Type B pancreatic cell (in vitro differentiated cells): ENCODE data around the gene EFS. TPM values are rescaled to one million over a fixed set of nuclear protein-coding genes. Genes with fewer than 3 reads are reported as not detected.
A peak's percentile ranks its signal among the peaks of the same experiment; 100 is the strongest.

Experiments used
- DNase-seq: peaks from one replicate; pipeline ENCODE4 v3.0.0; 2021; ENCODE audit warnings: mixed read lengths; ENCODE audit not compliant: unreplicated experiment; ENCODE audit errors: extremely low spot score
- H3K27ac Mint-ChIP-seq: 2 replicates; pipeline ENCODE4 v1.8.0; 2021; ENCODE audit warnings: mild to moderate bottlenecking, mixed read lengths
- H3K27me3 Mint-ChIP-seq: 2 replicates; pipeline ENCODE4 v1.8.0; 2021; ENCODE audit warnings: mixed read lengths
- H3K36me3 Mint-ChIP-seq: 2 replicates; pipeline ENCODE4 v1.8.0; 2021; ENCODE audit warnings: mixed read lengths
- H3K4me1 Mint-ChIP-seq: one replicate; pipeline ENCODE4 v1.8.0; 2021; ENCODE audit warnings: mixed read lengths; ENCODE audit not compliant: unreplicated experiment
- H3K4me3 Mint-ChIP-seq: 2 replicates; pipeline ENCODE4 v1.8.0; 2021; ENCODE audit warnings: mild to moderate bottlenecking, mixed read lengths
- H3K9me3 Mint-ChIP-seq: 2 replicates; pipeline ENCODE4 v1.8.0; 2021; ENCODE audit warnings: mixed read lengths
- long read RNA-seq: library from polyadenylated mRNA; unstranded; transcript quantifications from one replicate; pipeline ENCODE4 v2.0.0, GENCODE V29; 2020
- total RNA-seq: library from RNA; stranded (reverse); gene quantifications from 2 replicates; pipeline ENCODE4 v1.2.1, GENCODE V29; 2021; ENCODE audit warnings: low replicate concordance
- TF ChIP-seq, protein P1 (sequence below): fragments of 200-600 bp; sonication (generic); conservative IDR thresholded peaks from 2 replicates; pipeline ENCODE4 v1.5.0; 2021; ENCODE audit warnings: antibody characterized with exemption, mild to moderate bottlenecking

The EFS gene, protein sequence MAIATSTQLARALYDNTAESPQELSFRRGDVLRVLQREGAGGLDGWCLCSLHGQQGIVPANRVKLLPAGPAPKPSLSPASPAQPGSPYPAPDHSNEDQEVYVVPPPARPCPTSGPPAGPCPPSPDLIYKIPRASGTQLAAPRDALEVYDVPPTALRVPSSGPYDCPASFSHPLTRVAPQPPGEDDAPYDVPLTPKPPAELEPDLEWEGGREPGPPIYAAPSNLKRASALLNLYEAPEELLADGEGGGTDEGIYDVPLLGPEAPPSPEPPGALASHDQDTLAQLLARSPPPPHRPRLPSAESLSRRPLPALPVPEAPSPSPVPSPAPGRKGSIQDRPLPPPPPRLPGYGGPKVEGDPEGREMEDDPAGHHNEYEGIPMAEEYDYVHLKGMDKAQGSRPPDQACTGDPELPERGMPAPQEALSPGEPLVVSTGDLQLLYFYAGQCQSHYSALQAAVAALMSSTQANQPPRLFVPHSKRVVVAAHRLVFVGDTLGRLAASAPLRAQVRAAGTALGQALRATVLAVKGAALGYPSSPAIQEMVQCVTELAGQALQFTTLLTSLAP
- 41.0 and 59.3 TPM in 2 replicates for total RNA-seq
- long read RNA-seq, partial matches to known transcripts: 3 of 3 reads
- long read RNA-seq, other reads (novel, unspliced or antisense): 0 of 3 reads

DNA sequence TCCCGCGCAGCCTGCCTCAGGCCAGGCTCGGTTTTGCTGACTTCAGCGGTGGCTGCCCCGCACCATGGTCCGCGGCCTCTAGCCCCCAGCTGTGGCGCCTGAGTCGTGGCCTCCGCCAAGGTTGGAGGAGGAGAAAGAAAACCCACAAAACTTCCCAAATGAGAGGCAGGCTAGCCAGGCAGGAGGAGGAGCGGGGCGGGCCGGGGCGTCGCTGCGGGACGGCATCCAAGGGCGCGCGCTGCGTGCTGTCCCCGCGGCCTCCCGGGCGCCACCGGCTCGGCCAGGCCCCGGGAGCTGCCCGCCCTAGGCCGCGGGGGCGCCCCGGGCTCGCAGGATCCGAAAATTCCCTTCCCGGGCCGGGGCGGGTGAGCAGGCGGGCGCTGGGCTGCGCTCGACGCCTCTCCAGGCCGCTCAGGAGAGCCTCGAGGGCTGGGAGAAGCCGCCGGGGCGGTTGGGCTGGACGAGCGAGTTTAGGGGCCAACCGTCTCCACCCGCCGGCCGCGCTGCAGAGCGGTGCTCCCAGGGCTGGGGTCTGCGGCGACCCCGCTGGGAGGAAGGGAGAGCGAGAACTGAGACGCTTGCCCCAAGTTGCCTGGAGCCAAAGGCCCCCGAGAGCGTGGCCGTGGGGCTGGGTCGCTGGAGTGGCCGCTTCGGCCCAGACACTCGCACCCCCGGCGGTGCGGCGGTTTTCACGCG is at the start of gene EFS:
Gene EFS (minus strand): TSS at position 137 of the 696 bp plus-strand sequence. CDS start 147 bp downstream, outside the sequence.
- H3K27ac Mint-ChIP-seq: peak within 1 kb of the TSS; percentile 96
- no peak for DNase-seq
- H3K9me3 Mint-ChIP-seq: no peaks in the 10 kb centered on the region
- H3K4me3 Mint-ChIP-seq: peak within 1 kb of the TSS; percentile 96
- peaks cover 10% of the 10 kb centered on the region for H3K36me3 Mint-ChIP-seq
- peaks cover 29% of the 10 kb centered on the region for H3K4me1 Mint-ChIP-seq
- TF ChIP-seq, protein P1, sequence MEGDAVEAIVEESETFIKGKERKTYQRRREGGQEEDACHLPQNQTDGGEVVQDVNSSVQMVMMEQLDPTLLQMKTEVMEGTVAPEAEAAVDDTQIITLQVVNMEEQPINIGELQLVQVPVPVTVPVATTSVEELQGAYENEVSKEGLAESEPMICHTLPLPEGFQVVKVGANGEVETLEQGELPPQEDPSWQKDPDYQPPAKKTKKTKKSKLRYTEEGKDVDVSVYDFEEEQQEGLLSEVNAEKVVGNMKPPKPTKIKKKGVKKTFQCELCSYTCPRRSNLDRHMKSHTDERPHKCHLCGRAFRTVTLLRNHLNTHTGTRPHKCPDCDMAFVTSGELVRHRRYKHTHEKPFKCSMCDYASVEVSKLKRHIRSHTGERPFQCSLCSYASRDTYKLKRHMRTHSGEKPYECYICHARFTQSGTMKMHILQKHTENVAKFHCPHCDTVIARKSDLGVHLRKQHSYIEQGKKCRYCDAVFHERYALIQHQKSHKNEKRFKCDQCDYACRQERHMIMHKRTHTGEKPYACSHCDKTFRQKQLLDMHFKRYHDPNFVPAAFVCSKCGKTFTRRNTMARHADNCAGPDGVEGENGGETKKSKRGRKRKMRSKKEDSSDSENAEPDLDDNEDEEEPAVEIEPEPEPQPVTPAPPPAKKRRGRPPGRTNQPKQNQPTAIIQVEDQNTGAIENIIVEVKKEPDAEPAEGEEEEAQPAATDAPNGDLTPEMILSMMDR: no peak
- peaks cover 11% of the 10 kb centered on the region for H3K27me3 Mint-ChIP-seq

DNA sequence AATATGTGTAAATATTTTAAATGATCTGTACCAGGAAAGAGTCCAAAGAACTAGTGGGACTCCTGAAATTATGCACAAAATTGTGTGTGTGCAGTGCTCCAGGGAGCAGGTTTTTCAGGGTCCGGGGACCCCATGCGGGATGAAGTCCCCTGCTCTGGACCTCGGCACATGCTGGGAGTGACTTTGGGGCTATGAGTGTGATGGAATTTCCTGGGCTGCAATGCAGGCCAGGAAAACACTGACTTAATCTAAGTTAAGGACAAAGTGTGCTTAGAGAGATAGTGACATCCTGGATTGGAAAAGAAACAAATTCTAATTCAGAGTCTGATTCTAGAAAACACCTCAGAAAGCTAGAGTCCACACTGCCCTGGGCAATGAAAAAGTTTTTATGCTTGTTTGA is 49.3 kb upstream of the EFS start:
- DNase-seq: no peak
- Mint-ChIP-seq H3K27me3 (peaks cover 8% of the 10 kb centered on the region), H3K4me1 (peaks cover 5% of the 10 kb centered on the region), H3K4me3 (no peak overlapping the region), H3K27ac (no peak overlapping the region), H3K36me3 (no peaks in the 10 kb centered on the region), H3K9me3 (no peaks in the 10 kb centered on the region)
- TF ChIP-seq, protein P1: no peak

DNA sequence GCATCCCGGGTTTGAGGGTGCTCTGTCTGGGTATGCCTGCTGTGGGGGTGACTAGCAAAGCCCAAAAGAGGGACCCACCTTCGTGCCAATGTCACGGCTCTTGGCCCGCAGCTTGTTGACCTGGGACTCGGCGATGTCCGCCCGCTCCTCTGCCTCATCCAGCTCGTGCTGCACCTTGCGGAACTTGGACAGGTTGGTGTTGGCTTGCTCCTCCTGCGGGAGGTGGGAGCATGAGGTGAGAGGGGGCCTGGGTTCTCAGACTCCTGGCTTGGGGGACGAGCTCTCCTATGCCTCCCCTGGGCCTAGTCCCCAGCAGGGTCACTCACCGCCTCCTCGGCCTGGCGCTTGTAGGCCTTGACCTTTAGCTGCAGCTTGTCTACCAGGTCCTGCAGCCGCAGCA is 48.7 kb upstream of the EFS start:
- DNase-seq: no peak
- H3K4me3 Mint-ChIP-seq: no peak overlapping the region

DNA sequence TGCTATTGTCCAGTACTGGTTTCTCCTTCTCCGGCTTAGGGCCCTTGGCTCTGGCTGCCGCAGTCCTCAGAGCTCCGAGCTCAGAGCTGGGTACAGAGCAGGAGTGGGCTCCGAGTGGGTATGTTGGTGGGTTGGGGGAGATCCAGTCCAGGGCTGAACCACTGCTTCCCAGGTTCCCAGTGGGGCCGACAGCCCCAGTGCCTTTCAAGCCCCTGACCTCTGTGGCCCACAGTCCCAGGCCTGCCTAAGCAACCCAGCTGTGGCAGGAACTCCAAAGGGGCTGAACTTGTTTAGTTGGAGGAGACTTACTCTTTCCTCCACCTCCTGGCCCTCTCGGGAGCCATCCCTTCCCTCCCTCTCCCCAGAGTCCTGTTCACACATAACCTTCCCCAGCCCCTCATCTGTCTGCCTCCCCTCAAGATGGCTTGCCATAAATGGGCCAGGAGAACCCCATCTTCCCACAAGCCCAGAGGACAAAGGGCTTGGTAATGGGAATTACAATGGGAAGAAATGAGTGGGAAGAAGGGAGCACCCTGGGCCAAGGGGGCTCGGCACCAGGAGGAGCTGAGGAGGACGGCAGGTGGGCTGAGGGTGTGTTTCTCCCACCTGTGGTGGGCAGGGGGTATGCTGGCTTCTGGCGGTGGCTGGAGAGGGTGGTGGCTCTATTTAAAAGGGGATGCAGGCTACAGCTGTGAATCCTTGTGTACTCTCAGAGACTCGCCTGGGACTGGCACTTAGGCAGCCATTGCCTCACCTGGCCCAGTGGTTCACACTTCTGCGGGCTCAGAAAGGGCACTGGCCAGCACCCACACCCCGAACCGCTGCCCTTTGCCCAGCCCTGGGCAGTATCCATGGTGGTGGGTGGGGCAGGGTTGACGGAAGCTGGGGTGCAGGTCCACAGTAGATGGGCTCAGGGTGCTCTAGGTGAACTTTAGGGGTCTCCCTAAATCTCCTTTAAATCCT is 46.9 kb upstream of the EFS start:
- TF ChIP-seq, protein P1: no peak
- no peak for DNase-seq
- H3K4me1 Mint-ChIP-seq: peaks cover 5% of the 10 kb centered on the region
- H3K36me3 Mint-ChIP-seq: no peaks in the 10 kb centered on the region
- H3K4me3 Mint-ChIP-seq: no peak overlapping the region
- H3K9me3 Mint-ChIP-seq: no peaks in the 10 kb centered on the region
- no peak overlapping the region for H3K27ac Mint-ChIP-seq
- peaks cover 20% of the 10 kb centered on the region for H3K27me3 Mint-ChIP-seq

More for the DNA sequence above, 48.7 kb upstream of the EFS start:
- H3K27me3 Mint-ChIP-seq: peaks cover 11% of the 10 kb centered on the region
- no peak overlapping the region for H3K27ac Mint-ChIP-seq
- TF ChIP-seq, protein P1: no peak
- peaks cover 5% of the 10 kb centered on the region for H3K4me1 Mint-ChIP-seq
- no peaks in the 10 kb centered on the region for H3K36me3 Mint-ChIP-seq
- H3K9me3 Mint-ChIP-seq: no peaks in the 10 kb centered on the region
